ENCODE measurements around the gene ETHE1.

DNA sequence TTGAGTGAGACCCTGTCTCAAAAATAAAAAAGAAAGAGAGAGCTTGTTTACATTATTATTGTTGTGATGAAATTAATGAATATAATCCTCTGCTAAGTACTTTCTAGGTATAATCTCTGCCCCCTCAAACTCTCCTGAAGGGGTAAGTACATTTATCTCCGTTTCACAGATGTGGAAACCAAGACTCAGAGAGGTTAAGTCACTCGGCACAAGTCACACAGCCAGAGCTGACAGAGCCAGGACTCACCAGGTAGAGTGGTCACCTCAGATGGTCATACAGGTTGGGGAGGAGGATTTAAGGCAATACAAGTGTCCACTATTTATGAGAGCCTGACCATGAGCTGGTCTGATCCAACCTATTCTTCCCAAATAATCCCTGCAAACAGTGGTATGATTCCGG, 46.4 kb downstream of the ETHE1 start:
- TF ChIP-seq EP300 (IDR thresholded peaks at IDR 0.05): no peak
- TF ChIP-seq, protein P1, sequence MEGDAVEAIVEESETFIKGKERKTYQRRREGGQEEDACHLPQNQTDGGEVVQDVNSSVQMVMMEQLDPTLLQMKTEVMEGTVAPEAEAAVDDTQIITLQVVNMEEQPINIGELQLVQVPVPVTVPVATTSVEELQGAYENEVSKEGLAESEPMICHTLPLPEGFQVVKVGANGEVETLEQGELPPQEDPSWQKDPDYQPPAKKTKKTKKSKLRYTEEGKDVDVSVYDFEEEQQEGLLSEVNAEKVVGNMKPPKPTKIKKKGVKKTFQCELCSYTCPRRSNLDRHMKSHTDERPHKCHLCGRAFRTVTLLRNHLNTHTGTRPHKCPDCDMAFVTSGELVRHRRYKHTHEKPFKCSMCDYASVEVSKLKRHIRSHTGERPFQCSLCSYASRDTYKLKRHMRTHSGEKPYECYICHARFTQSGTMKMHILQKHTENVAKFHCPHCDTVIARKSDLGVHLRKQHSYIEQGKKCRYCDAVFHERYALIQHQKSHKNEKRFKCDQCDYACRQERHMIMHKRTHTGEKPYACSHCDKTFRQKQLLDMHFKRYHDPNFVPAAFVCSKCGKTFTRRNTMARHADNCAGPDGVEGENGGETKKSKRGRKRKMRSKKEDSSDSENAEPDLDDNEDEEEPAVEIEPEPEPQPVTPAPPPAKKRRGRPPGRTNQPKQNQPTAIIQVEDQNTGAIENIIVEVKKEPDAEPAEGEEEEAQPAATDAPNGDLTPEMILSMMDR (IDR thresholded peaks at IDR 0.05): no peak
